ENCODE measurements around the gene GPR21.

GPR21 gene

DNA sequence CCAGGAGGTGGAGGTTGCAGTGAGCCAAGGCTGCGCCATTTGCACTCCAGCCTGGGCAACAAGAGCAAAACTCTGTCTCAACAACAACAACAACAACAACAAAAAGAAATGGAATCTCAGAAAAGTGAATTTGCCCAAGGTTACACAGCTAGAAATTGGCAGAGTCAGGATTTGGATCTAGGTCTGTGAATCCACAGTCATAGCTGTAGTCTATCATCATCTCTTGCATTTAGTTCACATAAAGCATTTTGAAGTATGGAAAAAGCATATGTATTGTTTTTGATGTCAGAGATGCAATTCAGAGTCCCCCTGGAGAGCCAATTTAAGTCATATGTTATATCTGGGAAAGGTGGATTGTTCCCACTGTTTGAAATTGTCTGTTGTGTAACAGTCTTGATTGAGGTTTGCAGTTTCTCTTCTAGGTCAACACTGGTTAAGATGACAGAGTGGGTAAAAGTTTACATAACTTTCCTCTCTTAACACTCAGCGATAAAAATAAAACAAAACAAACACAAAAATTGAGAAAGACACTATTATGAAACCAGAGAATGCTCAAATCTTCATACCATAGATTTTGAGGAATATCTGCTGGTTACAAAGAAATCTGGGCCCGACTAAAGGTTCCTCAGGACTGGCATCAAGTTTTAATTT lies 21.5 kb upstream of the GPR21 start:
- no peak for TF ChIP-seq ELF4 (IDR thresholded peaks at IDR 0.05)
- TF ChIP-seq SUZ12 (IDR thresholded peaks at IDR 0.05), result no peak
- TF ChIP-seq BHLHE40 (IDR thresholded peaks at IDR 0.05; ENCODE audit: borderline replicate concordance), result no peak
- TF ChIP-seq HDGF (IDR thresholded peaks at IDR 0.05; ENCODE audit: borderline replicate concordance), result no peak
- TF ChIP-seq L3MBTL2 (conservative IDR thresholded peaks at IDR 0.05), result no peak
- no peak for TF ChIP-seq TARDBP (IDR thresholded peaks at IDR 0.05)
- no peak for TF ChIP-seq NFRKB (IDR thresholded peaks at IDR 0.05)
- TF ChIP-seq FOXM1 (IDR thresholded peaks at IDR 0.05; ENCODE audit: borderline replicate concordance), result no peak
- TF ChIP-seq, protein P1, sequence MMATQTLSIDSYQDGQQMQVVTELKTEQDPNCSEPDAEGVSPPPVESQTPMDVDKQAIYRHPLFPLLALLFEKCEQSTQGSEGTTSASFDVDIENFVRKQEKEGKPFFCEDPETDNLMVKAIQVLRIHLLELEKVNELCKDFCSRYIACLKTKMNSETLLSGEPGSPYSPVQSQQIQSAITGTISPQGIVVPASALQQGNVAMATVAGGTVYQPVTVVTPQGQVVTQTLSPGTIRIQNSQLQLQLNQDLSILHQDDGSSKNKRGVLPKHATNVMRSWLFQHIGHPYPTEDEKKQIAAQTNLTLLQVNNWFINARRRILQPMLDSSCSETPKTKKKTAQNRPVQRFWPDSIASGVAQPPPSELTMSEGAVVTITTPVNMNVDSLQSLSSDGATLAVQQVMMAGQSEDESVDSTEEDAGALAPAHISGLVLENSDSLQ (IDR thresholded peaks at IDR 0.05), result no peak
- TF ChIP-seq ARNT (IDR thresholded peaks at IDR 0.05), result no peak
- TF ChIP-seq SP1 (IDR thresholded peaks at IDR 0.05), result no peak
- TF ChIP-seq CTBP1 (IDR thresholded peaks at IDR 0.05; ENCODE audit: borderline replicate concordance), result no peak
- no peak for TF ChIP-seq ZNF384 (IDR thresholded peaks at IDR 0.05)
- no peak for TF ChIP-seq FOXA1 (IDR thresholded peaks at IDR 0.05)
- TF ChIP-seq LEF1 (IDR thresholded peaks at IDR 0.05; ENCODE audit: borderline replicate concordance), result no peak
- TF ChIP-seq FOXK2 (IDR thresholded peaks at IDR 0.05), result no peak
- CTCF ChIA-PET, result no interaction called here
- no peak for DNase-seq (ENCODE audit: extremely low spot score)
- POLR2A ChIA-PET, result no interaction called here

DNA sequence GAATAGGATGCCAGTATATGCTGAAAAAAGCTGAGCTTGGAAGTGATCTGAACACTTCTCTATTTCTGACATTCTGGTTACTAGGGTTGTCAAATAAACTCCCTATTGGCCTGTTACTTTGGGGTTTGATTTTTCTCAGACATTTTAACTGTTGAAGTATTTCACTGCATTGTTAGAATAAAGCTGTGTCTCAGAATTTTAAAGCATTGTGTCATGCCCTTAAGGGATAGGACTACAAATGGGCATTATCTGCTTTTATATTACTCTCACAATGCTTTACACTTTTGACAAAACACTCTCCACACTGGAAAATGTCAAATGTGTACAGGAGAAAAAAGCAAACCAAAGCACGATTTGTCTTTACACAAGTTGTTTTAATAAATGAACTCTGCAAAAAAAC lies 16.8 kb upstream of the GPR21 start:
- CTCF ChIA-PET, result no interaction called here
- DNase-seq (ENCODE audit: extremely low spot score), result no peak
- no peak for TF ChIP-seq FOXK2 (IDR thresholded peaks at IDR 0.05)
- TF ChIP-seq SUZ12 (IDR thresholded peaks at IDR 0.05), result no peak
- TF ChIP-seq ZNF384 (IDR thresholded peaks at IDR 0.05), result no peak
- TF ChIP-seq FOXM1 (IDR thresholded peaks at IDR 0.05; ENCODE audit: borderline replicate concordance), result no peak
- TF ChIP-seq HDGF (IDR thresholded peaks at IDR 0.05; ENCODE audit: borderline replicate concordance), result no peak
- TF ChIP-seq BHLHE40 (IDR thresholded peaks at IDR 0.05; ENCODE audit: borderline replicate concordance), result no peak
- TF ChIP-seq, protein P1 (IDR thresholded peaks at IDR 0.05), result no peak
- POLR2A ChIA-PET, result no interaction called here

DNA sequence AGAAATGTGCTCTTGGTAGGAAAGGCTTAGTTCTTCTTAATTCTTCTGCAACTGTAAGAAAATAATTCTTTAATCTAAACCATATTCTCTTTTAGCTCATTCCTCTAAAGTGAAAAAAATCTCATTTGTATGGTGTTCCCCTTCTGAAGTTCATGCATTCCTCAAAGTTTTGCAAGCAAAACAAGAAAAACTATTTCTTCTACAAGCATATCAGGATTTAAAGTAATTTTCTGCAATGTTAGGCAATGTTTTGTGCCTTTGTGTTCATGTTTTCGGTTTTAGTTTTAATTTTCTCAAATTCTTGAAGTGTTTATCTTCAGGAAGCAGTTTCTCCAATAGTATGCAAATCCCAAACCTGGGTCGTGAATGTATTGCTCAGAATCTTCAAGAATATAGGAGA lies 12.7 kb upstream of the GPR21 start:
- ChIA-PET CTCF (no interaction called here), POLR2A (no interaction called here)
- TF ChIP-seq FOXK2 (IDR thresholded peaks at IDR 0.05) (no peak), ARNT (IDR thresholded peaks at IDR 0.05) (no peak), ELF4 (IDR thresholded peaks at IDR 0.05) (no peak), HDGF (IDR thresholded peaks at IDR 0.05; ENCODE audit: borderline replicate concordance) (no peak), SP1 (IDR thresholded peaks at IDR 0.05) (no peak), SUZ12 (IDR thresholded peaks at IDR 0.05) (no peak), FOXA1 (IDR thresholded peaks at IDR 0.05) (no peak), CTBP1 (IDR thresholded peaks at IDR 0.05; ENCODE audit: borderline replicate concordance) (no peak), FOXM1 (IDR thresholded peaks at IDR 0.05; ENCODE audit: borderline replicate concordance) (no peak), NFRKB (IDR thresholded peaks at IDR 0.05) (no peak), TARDBP (IDR thresholded peaks at IDR 0.05) (no peak), BHLHE40 (IDR thresholded peaks at IDR 0.05; ENCODE audit: borderline replicate concordance) (no peak), LEF1 (IDR thresholded peaks at IDR 0.05; ENCODE audit: borderline replicate concordance) (no peak), ZNF384 (IDR thresholded peaks at IDR 0.05) (no peak), L3MBTL2 (conservative IDR thresholded peaks at IDR 0.05) (no peak)
- TF ChIP-seq, protein P1 (IDR thresholded peaks at IDR 0.05), result no peak
- no peak for DNase-seq (ENCODE audit: extremely low spot score)

DNA sequence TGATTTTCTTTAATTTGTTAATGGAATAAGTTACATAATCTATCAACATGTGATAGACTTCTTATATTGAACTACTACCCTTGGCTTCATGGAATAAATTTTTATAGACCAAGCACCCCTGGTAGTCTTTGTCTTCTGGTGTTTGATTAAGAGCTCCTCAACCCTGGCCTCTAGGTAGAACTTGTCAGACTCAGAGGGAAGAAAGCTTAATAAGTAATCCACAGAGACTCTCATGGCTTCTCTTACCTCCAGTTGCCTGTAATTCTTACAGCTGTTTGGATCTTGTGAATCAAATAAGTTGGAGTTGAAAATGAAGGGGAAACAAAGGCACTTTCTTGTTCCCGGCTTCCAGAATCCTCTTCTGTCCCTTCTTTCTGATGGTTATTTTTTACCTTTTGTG lies 7.0 kb upstream of the GPR21 start:
- ChIA-PET POLR2A (no interaction called here), CTCF (no interaction called here)
- no peak for TF ChIP-seq FOXK2 (IDR thresholded peaks at IDR 0.05)
- TF ChIP-seq L3MBTL2 (conservative IDR thresholded peaks at IDR 0.05), result no peak
- no peak for TF ChIP-seq SUZ12 (IDR thresholded peaks at IDR 0.05)
- no peak for TF ChIP-seq FOXM1 (IDR thresholded peaks at IDR 0.05; ENCODE audit: borderline replicate concordance)
- TF ChIP-seq SP1 (IDR thresholded peaks at IDR 0.05), result no peak
- no peak for TF ChIP-seq ELF4 (IDR thresholded peaks at IDR 0.05)
- TF ChIP-seq CTBP1 (IDR thresholded peaks at IDR 0.05; ENCODE audit: borderline replicate concordance), result no peak
- TF ChIP-seq ZNF384 (IDR thresholded peaks at IDR 0.05), result no peak
- DNase-seq (ENCODE audit: extremely low spot score), result no peak

DNA sequence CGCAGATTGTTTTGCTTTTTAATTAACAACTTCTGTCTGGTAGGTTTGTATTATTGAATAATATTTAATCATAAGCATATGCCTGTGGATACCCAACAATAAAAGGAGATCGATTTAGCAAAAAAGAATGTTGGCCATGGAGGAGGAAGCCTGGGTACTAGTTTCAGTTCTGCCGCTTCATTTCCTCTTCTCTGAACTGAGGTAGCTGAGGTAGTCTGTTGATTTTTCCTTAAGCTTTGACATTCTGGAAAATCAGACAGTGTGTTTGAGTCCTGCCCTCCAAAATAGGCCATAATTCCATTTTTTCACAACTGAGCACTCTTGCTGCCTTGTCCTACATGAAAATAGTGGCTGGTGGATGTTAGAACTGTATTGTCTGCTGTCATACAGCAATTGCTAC lies 6.0 kb upstream of the GPR21 start:
- TF ChIP-seq FOXA1 (IDR thresholded peaks at IDR 0.05) (no peak), CTBP1 (IDR thresholded peaks at IDR 0.05; ENCODE audit: borderline replicate concordance) (no peak), FOXK2 (IDR thresholded peaks at IDR 0.05) (no peak), L3MBTL2 (conservative IDR thresholded peaks at IDR 0.05) (no peak)
- no peak for DNase-seq (ENCODE audit: extremely low spot score)
- POLR2A ChIA-PET, result no interaction called here
- CTCF ChIA-PET, result no interaction called here

DNA sequence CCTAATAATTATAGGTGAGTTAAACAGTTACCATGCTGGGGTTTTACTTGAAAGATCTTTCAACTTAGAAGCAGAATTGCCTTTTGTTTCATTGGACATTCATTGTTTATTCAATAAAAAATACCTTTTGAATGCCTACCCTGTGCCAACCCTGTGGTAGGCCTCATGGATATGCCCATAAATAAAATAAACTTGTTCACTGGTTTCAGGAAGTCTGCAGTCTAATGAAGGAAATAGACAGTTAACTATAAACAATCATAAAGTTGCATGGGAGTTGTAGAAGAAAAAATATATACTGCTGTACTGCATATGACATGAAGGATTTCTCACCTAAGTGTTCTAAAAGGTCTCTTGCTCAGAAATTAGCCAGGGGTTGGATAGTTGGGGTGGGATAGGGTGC lies 5.3 kb upstream of the GPR21 start:
- TF ChIP-seq FOXA1 (IDR thresholded peaks at IDR 0.05) (no peak), L3MBTL2 (conservative IDR thresholded peaks at IDR 0.05) (no peak), NFRKB (IDR thresholded peaks at IDR 0.05) (no peak), CTBP1 (IDR thresholded peaks at IDR 0.05; ENCODE audit: borderline replicate concordance) (no peak), HDGF (IDR thresholded peaks at IDR 0.05; ENCODE audit: borderline replicate concordance) (no peak), FOXM1 (IDR thresholded peaks at IDR 0.05; ENCODE audit: borderline replicate concordance) (no peak)
- POLR2A ChIA-PET, result no interaction called here
- CTCF ChIA-PET, result no interaction called here
- DNase-seq (ENCODE audit: extremely low spot score), result no peak

Data from HEK293T (cell line).